ENCODE measurements around the gene IFIT2.
A peak's percentile ranks its signal among the peaks of the same experiment; 100 is the strongest.
"Not testable (repeated sequence)": the region's sequence is repeated elsewhere in the genome, so short reads cannot be mapped to it uniquely, and the experiment has no call there.

Gene IFIT2

GRCh38 chr10:89309156-89310055 is 7.6 kb downstream of the IFIT2 start:
- DNase-seq, result no peak

- DNase-seq, result no peak
Measured at GRCh38 chr10:89310056-89310893, 8.4 kb downstream of the IFIT2 start.

- no peak for DNase-seq
Measured at GRCh38 chr10:89312973-89313372, 11.1 kb downstream of the IFIT2 start.

GRCh38 chr10:89314676-89315075 is 12.8 kb downstream of the IFIT2 start:
- no peak for DNase-seq

- DNase-seq, result not testable (repeated sequence)
Measured at GRCh38 chr10:89318047-89318446, 16.2 kb downstream of the IFIT2 start.

GRCh38 chr10:89325081-89325480 is 23.2 kb downstream of the IFIT2 start:
- not testable (repeated sequence) for DNase-seq

GRCh38 chr10:89325856-89326255 is 24.0 kb downstream of the IFIT2 start:
- not testable (repeated sequence) for DNase-seq

GRCh38 chr10:89327803-89328441 is 26.1 kb downstream of the IFIT2 start, which contains the start of gene IFIT3:
Gene IFIT3 (plus strand): TSS chr10:89327997. CDS start chr10:89328074, 77 bp downstream.
- no peak for DNase-seq

GRCh38 chr10:89329151-89329550 is 27.3 kb downstream of the IFIT2 start:
- no peak for DNase-seq

GRCh38 chr10:89330014-89330413 is 28.2 kb downstream of the IFIT2 start:
- not testable (repeated sequence) for DNase-seq

- no peak for DNase-seq
Measured at GRCh38 chr10:89330537-89331212, 28.8 kb downstream of the IFIT2 start.

GRCh38 chr10:89331487-89332122 is 29.8 kb downstream of the IFIT2 start:
- DNase-seq, result not testable (repeated sequence)

GRCh38 chr10:89332123-89332633 is 30.3 kb downstream of the IFIT2 start:
- no peak for DNase-seq

- no peak for DNase-seq
Measured at GRCh38 chr10:89335226-89335625, 33.4 kb downstream of the IFIT2 start.

GRCh38 chr10:89336241-89336640 is 34.4 kb downstream of the IFIT2 start:
- DNase-seq, result no peak

GRCh38 chr10:89337484-89337883 is 35.6 kb downstream of the IFIT2 start:
- peak; percentile 69 for DNase-seq

- DNase-seq, result no peak
Measured at GRCh38 chr10:89338713-89339112, 36.9 kb downstream of the IFIT2 start.

- DNase-seq, result no peak
Measured at GRCh38 chr10:89339875-89340274, 38.0 kb downstream of the IFIT2 start.

GRCh38 chr10:89341649-89342048 is 39.8 kb downstream of the IFIT2 start:
- DNase-seq, result no peak

- peak; percentile 33 for DNase-seq
Measured at GRCh38 chr10:89342206-89342958, 40.5 kb downstream of the IFIT2 start.

All from activated CD8-positive, alpha-beta memory T cell treated with anti-CD3 and anti-CD28 coated beads for 24 hours (primary cell).